Measurements from ENCODE around the gene ZNF683. TPM values are rescaled to one million over a fixed set of nuclear protein-coding genes. Genes with fewer than 3 reads are reported as not detected.

Gene ZNF683
- total and polyA plus RNA-seq, 10 of the 15 experiments (the other 5 are each of a cell fraction or from before 2014, with no cell fraction given): not detected

GRCh38 chr1:26378088-26378878 lies 5.7 kb upstream of the ZNF683 start (continued):
- TF ChIP-seq ZNF687 (IDR thresholded peaks at IDR 0.05): no peak
- TF ChIP-seq POLR2AphosphoS2 (IDR thresholded peaks at IDR 0.05; ENCODE audit: low read depth, low read length): no peak
- TF ChIP-seq STAT1 (conservative IDR thresholded peaks at IDR 0.05): no peak
- TF ChIP-seq TARDBP (IDR thresholded peaks at IDR 0.05; ENCODE audit: borderline replicate concordance): no peak
- TF ChIP-seq RELB (IDR thresholded peaks at IDR 0.05; ENCODE audit: low read depth): peak; percentile 69
- TF ChIP-seq SUPT20H (IDR thresholded peaks at IDR 0.05; ENCODE audit: borderline replicate concordance, control insufficient read depth, low read depth, low read length): no peak
- peak; percentile 65 for TF ChIP-seq MEF2B (IDR thresholded peaks at IDR 0.05; ENCODE audit: partially characterized antibody, poor library complexity, severe bottlenecking)
- TF ChIP-seq RB1 (IDR thresholded peaks at IDR 0.05; ENCODE audit: borderline replicate concordance): no peak
- no peak for TF ChIP-seq BCLAF1 (IDR thresholded peaks at IDR 0.05)
- TF ChIP-seq EZH2 (IDR thresholded peaks at IDR 0.05; ENCODE audit: borderline replicate concordance, control insufficient read depth, low read depth, low read length): no peak
- TF ChIP-seq ZNF592 (IDR thresholded peaks at IDR 0.05): no peak
- peak; percentile 82 for TF ChIP-seq PBX3 (IDR thresholded peaks at IDR 0.05; ENCODE audit: insufficient replicate concordance, low read depth, low read length)
- TF ChIP-seq PAX5 (IDR thresholded peaks at IDR 0.05; ENCODE audit: borderline replicate concordance, low read depth, low read length): peak; percentile 45; the same call in 1 of the 2 replicates
